NCI-H2029 (cell line): ENCODE measurements around the gene ADGRL3.
A peak's percentile ranks its signal among the peaks of the same experiment; 100 is the strongest.
"Not testable (repeated sequence)": the region's sequence is repeated elsewhere in the genome, so short reads cannot be mapped to it uniquely, and the experiment has no call there.

Source experiments
- DNase-seq: peaks from one replicate; lab custom pipeline; 2025; lab: John Stamatoyannopoulos, UW

ADGRL3 gene

GRCh38 chr4:61350932-61351331, 150.8 kb downstream of the ADGRL3 start:
- no peak for DNase-seq

- no peak for DNase-seq
Observed at GRCh38 chr4:61356696-61357095, 156.6 kb downstream of the ADGRL3 start.

- DNase-seq = no peak
Observed at GRCh38 chr4:61359301-61359700, 159.2 kb downstream of the ADGRL3 start.

- not testable (repeated sequence) for DNase-seq
Observed at GRCh38 chr4:61372817-61373216, 172.7 kb downstream of the ADGRL3 start.

DNA sequence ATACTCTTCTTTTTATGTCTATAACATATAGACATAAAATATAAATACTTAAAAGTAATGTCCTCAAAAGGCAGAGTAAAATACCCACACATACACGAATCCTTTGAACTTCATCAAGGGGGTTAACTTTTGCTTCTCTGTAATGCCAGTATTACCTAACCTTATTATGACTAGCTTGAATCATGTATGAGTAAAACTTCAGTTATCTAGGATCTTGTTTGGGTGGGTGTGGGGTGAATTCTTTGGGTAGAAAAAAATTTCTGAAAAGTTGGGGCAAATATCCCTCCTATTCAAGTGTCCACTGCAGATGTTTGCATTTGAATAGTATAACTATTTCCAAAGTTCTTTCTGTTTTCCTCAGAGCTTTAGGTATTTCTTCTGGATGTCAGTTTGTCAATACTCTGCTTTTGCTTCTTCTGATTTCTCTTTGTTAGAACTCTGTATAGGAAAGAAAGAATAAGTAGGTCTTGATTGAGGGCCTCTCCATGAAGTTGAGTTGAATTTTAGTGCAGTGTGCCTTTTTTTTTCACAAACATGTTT, 173.8 kb downstream of the ADGRL3 start:
- no peak for DNase-seq

DNA sequence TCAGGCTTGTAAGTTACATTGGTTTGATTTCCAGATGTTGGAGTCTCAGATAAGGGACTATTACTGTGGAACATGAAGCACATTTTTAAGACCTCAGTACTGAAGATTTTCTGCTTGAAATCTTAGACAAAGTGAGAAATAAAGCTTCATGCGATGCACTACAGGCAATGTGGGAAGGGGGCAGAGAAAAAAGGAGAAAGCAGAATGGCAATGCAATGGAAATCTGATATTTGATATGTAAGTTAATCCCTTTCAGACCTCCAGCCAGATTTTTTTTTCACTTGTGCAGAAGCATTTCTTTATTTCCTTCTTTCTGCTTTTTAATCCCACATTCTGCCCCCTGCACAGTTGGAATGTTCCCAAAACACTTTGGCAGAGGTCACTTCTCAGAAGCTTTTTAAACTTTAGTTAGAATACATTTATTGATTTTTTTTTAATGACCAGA, 174.3 kb downstream of the ADGRL3 start:
- DNase-seq = no peak

DNA sequence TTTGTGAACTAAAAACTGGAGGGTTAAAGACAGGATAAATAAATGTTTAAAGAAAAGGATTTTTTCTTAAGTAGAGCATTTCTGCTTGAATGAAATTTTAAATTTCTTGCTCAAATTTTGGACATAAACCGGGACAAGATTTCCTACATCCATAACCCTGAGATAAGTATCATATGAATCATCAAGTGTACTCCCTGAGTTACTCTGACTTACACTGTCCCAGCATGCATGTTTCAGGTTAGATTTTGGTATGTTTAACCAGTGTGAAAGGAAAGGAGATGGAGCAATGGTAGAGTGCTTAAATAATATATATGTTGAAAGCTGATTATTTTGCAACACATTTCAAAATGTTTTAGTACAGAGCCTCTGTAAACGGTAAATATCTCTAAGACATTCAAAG, 175.2 kb downstream of the ADGRL3 start:
- DNase-seq = no peak

GRCh38 chr4:61376301-61376700, 176.2 kb downstream of the ADGRL3 start:
- no peak for DNase-seq

DNA sequence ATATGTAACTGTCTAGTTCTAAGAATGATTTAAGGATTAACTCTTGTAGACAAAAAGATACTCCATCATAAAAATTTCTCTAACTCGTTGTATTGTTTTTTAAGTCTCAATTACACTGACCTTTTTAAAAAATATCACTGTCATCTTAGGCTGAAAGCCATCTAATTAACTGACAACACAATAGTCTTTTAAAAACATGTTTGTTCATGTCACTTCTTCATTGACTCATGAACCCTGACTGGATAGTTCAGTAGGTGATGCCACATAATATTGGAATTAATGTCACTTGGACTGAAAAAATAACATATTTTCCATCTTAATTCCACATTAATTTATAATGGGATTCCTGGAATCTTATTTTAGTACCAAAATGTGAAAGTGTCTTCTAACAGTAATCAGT, 179.3 kb downstream of the ADGRL3 start:
- peak; percentile 16 for DNase-seq

DNA sequence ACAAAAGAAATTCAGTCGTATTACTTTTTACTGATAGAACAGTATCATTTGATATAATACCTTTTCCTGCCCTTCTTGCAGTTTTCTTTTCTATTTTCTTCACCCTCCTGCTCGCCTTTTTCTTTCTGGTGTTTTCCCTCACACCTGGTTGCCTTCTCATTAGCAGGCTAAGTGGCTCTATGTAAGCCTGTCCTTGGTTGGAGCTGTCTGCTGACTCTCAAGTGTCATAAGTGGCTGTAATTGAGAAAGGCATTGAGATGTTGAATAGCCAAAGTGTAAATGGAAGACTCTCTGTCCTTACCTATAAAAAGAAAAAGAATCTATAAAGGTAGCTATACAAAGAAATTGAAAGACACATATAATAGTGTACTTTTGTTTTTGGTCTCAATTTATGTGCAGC, 180.7 kb downstream of the ADGRL3 start:
- peak; percentile 54 for DNase-seq

GRCh38 chr4:61385256-61385655, 185.1 kb downstream of the ADGRL3 start:
- no peak for DNase-seq

GRCh38 chr4:61387372-61387771, 187.2 kb downstream of the ADGRL3 start:
- DNase-seq = not testable (repeated sequence)

GRCh38 chr4:61389640-61390039, 189.5 kb downstream of the ADGRL3 start:
- DNase-seq = no peak

DNA sequence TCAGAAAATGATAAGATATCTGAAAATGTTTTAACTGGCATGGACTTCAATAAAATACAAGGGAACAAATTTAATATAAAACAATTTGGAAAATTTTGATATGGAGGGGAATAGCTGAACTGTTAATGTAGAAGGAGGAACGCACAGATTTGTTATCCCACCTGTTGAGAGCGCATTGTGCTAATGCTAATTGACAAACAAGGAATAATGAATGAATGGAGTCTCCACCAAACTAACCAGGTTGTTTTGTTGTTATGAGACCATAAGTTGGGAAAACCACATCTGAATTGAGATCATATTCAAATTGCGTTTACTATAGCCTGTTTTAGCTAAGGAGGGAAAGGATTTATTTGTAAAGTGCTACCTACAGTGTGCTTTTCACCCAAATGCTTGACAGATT, 195.6 kb downstream of the ADGRL3 start:
- DNase-seq = no peak

GRCh38 chr4:61397174-61397573, 197.0 kb downstream of the ADGRL3 start:
- no peak for DNase-seq

DNA sequence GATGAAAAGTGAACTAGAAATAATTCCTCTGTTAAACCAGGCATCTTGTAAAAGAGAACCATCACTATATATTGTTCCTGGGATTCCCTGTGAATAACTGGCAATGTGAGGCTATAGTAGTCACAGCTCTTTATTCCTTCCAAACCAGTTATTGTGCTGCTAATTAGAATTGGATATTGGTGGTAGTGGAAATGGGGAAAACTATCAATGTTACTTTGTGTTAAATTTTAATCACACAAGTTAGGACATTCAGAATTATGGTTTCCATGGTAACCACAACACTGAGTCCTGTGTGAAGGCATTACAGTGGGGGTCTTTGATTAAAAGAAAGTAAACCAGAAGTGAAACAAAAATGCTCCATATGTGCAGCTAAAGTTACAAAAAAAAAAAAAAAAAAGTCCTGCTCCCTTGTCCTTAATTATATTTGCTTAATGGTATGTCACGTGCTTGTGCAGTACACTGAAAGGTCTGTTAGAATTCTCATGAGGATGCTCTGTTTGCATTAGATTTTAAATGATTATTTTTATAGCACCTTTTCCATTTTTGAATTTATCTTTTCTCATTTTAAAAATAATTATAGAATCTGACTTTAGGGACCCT, 200.4 kb downstream of the ADGRL3 start:
- no peak for DNase-seq

DNA sequence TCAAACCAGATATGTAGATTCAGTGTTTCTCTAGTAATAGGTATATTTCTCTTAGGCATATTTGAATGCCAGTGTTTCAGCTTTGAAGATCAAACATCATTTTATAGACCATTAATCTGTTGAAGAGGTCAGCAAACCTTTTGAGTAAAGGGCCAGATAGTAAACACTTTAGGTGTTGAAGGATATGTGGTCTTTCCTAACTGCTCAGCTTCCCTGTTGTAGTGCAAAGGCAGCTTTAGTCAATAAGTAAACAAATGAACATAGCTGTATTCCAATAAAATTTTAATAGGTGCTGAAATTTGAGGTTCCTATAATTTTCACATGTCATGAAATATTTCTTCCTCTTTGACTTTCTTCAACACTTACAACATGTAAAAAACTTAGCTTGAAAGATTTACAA, 201.6 kb downstream of the ADGRL3 start:
- DNase-seq = peak; percentile 32

DNA sequence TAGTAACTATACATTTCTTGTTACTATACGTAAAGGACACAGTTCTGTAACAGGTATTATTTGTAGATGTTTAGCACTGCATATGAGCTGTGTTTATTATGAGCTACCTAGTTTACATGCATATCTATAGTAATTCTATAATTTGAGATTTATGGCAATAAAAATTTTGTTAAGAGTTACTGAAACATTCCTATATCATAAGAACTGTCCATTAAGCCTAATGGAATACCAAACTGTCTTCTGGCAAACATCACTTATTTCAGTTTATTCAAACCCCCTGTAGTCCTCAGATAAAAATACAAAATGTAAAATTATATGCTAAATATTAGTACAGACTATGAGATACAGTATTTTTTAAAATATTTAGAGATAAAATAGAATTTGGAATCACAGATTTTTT, 205.2 kb downstream of the ADGRL3 start:
- no peak for DNase-seq

DNA sequence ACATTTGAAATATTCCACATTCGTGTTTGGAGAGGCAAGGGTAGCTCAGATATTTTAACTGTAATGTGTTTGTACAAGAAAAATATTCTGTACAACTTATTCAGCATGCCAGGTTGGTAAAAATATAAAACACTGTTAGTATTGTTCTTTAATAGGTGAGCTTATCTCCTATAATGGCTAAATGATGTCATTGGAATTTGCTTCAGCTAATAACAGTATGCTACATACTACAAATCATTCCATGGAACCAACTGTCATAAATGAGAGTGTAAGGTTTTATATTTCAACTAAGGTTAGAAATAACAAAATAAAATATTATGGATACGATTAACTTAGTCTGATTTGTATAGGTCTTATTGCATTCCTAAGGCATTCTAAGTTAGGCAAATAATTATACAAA, 206.6 kb downstream of the ADGRL3 start:
- no peak for DNase-seq

GRCh38 chr4:61407642-61408618, 207.8 kb downstream of the ADGRL3 start:
- no peak for DNase-seq

DNA sequence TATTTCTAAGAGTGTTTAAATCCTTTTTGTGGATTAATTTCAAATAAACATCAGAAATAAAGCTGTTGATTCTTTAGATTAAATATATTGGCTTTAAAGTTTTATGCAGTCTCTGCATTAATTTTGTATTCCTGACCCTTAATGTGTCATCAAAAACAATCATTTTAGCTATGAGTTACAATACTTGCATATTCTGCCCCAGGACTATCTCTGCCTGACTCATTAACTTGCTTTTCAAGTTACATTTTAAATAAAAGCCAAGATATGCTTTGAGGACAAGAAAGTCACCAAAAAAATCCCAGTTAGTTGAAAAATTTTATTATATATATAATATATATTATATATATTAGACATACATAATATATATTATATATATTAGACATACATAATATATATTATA, 208.7 kb downstream of the ADGRL3 start:
- no peak for DNase-seq

- no peak for DNase-seq
Observed at GRCh38 chr4:61411241-61411640, 211.1 kb downstream of the ADGRL3 start.

- DNase-seq = no peak
Observed at GRCh38 chr4:61425315-61425714, 225.2 kb downstream of the ADGRL3 start.
